Inflammatory macrophage treated with lipopolysaccharide for 4 hours (primary cell): Measurements from ENCODE around the gene ESRRG.

ENCODE experiments used
- DNase-seq: peaks from one replicate; pipeline ENCODE4 v3.0.0-alpha.2; 2020

The ESRRG gene

DNA sequence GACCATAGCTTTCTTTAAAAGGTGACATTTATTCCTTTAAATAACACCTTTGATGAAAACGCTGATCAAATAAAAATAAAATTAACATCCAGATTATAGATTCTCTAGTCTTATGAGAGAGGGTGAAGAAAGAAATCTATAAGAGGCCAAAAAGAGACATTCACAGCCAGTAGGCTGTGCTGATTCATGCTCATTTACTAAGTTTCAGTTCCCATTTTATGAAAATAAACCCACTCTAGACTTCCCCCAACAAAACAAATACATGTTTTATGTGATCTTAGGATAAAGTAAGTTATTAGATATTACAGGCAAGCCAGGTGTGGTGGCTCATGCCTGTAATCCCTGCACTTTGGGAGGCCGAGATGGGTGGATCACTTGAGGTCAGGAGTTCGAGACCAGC is 21.1 kb downstream of the ESRRG start:
- peak; percentile 16 for DNase-seq

- no peak for DNase-seq
Measured at GRCh38 chr1:216700779-216701178, 22.4 kb downstream of the ESRRG start.

DNA sequence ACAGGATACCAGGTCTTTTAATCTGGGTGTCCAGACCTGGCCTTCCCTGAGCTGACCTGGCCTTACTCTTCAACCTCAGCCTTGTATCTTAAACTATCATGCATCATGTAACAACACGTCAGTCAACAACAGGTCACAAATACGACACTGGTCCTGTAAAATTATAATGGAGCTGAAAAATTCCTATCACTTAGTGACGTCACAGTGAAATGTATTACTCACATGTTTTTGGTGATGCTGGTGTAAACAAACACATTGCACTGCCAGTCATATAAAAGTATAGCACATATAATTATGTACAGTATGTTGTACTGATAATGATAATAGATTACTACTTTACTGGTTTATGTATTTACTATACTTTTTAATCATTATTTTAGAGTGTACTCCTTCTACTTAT is 31.5 kb downstream of the ESRRG start:
- no peak for DNase-seq

DNA sequence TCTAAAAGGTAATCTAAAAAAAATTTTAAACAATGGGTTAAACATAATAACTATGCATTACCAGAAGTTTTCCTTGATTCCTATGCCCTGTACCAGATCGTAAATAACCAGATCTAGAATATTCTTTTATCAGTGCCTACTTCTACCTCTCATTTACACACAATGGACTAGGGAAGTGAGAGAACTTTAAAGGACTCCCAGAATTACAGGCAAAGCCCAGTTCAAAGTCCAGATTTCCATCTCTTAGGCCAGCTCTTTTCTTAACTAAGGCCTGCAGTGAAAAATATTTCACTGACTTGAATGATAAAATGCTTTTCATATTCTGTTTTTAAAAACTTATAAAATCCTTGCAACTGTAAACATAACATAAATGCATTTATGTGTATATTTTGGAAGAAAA is 32.6 kb downstream of the ESRRG start:
- no peak for DNase-seq

DNA sequence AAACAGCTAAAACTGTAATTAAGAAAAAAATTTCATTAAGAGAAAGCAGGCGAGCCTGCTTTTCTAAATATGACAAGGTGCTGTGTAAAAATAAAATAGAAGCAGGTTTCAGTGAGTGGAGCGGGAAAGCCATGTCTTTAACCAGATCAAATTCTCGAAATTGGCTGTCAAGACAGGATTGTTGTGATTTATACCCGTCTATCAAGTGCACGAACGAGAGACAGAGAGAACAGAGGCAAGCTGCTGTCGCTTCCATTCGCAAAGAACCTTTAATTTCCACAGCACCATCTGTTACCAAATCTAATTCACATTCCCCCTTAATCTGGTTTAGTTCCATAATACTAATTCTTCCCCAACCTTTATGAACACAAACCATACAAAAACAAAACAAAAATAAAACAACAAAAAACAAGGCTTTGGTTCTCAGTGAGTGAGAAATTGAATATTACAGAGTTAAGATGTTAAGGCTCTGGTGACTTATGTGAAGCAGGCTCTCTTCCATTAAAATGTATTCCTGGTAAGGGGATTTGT is 35.0 kb downstream of the ESRRG start:
- DNase-seq, result no peak

DNA sequence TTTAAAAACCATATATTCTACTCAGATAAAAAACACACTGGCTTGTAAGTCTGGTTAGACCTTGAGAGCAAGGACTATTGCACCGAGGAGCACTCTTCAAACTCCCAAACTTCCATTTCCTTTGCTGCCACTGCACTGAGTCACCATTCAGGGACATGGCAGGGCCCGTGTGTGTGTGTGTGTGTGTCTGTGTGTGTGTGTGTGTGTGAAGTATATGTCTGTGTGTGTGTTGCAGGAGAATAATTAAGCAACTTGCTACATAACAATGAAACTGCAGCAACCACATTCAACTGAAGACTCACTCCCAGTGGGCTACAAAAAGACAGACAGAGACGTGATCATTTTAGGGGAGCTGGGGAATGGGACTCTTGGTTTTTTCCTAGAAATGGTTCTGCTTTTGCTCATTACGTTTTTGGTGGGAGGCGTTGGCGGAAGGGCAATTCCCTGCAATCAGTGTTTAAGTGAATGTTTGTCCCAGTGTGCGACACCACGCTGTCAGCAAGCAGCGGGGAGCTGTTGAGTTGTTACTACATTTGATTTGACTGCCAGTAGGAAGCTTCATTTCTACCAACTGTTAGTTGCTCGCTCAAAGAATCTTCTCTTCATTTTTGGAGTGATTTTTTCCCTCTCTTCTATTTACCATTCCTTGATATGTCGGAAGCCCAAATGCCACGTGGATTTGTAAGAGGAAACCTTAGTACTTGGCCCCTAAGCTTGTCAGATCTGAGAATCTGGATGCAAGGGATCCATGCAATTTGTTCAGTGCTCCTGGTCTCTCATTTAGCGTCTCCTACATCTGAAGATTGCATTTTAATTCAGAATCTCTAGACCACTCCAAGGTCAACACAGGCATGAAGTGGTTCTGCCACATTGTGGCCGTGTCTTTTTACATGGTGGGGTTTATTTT is 36.1 kb downstream of the ESRRG start:
- no peak for DNase-seq

GRCh38 chr1:216682752-216683151 is 40.5 kb downstream of the ESRRG start:
- no peak for DNase-seq

GRCh38 chr1:216679108-216679507 is 44.1 kb downstream of the ESRRG start:
- DNase-seq, result no peak

- no peak for DNase-seq
Measured at GRCh38 chr1:216670118-216670883, 52.9 kb downstream of the ESRRG start.

GRCh38 chr1:216666441-216666840 is 56.8 kb downstream of the ESRRG start:
- no peak for DNase-seq

DNA sequence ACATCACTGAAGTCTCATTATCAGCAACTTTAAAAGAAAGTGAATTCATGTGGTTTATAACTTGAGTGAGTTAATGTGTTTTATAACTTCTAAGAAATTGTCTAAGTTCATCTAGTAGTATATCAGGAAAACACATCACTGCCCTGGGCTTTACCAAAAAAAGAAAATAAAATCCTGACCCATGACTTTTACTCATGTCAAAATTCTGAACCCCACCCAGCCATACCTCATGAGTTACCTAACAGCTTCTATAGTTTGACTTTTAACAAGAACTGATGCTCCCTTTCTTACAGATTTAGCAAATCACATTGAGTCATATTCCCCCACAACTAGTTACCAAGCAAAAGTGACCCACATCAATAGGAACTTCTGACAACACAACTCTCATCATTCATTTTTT is 57.4 kb downstream of the ESRRG start:
- DNase-seq, result no peak

- DNase-seq, result peak; percentile 57
Measured at GRCh38 chr1:216665406-216665805, 57.8 kb downstream of the ESRRG start.

GRCh38 chr1:216662681-216663080 is 60.5 kb downstream of the ESRRG start:
- DNase-seq, result no peak

GRCh38 chr1:216660561-216660960 is 62.7 kb downstream of the ESRRG start:
- DNase-seq, result no peak

DNA sequence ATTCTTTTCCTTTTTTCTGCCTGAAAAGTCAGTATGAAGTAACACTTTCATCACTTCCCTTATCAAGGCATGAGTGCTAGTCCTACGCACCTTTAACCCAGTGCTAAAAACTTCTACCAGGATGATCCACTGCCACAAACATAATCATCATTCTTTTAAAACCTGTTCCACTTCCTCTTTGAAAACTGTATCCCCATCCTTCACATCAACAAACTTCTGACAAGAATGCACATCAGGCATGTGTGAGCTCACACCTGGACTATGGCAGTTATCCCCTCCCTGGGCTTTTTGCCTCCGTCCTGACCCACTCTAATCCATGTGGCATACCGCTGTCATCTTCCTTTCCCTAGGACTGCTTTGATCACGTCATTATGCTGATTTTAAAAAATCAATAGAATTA is 70.2 kb downstream of the ESRRG start:
- no peak for DNase-seq

GRCh38 chr1:216651826-216652418 is 71.3 kb downstream of the ESRRG start:
- DNase-seq, result no peak

DNA sequence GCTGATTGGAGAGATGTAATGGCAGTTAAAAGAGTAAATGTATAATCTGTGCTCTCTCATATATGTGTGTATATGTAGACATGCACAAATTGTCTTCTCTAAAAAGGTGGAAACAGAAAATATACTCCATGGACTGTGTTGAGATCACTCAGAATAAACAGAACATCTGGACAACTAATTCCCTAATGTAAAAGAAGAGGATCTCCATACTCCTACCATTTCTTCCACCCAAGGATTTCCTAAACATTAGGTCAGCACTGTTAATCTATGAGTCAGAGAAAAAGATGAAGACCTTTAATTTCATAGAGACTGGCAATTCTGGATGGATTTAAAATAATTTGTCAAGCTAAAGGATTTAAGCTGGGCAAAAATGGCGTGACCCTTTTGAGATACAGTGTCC is 80.1 kb downstream of the ESRRG start:
- DNase-seq, result no peak

- no peak for DNase-seq
Measured at GRCh38 chr1:216641669-216642460, 81.4 kb downstream of the ESRRG start.

DNA sequence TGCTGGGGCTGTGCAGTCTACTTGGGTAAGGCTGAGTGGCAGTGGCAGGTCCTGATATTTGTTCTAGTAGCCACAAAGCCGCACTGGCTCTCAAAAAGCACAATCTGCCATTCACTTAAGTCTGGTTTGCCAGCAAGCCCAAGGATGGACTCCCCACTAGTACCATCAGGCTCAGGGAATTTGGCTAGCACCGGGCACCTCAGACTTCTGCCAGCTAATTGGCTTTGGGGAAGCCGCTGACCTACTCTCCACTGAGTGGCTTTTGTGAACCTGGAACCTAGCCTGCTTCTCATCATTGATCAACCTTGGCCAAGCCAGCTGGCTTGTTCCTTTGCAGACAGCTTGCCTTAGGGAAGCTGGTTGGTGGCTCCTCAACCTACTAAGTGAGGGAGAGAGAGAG is 83.1 kb downstream of the ESRRG start:
- DNase-seq, result no peak

DNA sequence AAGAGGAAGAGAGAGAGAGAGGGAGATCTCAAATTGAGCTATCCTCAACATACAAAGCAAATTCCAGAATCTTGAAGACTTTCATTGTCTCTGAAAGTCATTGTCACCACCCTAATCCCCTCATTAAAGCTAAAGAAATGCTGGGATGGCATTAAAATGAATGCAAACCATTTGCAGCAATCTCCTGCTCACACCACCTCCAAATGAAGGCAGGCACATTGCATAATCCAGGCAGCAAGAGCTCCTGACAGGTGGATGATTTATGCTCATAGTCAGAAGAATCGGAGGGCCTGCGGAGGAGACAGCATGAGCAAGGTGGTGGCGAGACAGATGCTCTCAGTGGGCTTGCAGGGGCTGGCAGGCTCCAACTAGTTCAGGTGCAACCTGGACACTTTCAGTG is 90.2 kb downstream of the ESRRG start:
- DNase-seq, result no peak

GRCh38 chr1:216630532-216630931 is 92.7 kb downstream of the ESRRG start:
- DNase-seq, result no peak

GRCh38 chr1:216627252-216627651 is 96.0 kb downstream of the ESRRG start:
- DNase-seq, result no peak
